ENCODE results near the gene ZFP14. TPM values are rescaled to one million over a fixed set of nuclear protein-coding genes. Genes with fewer than 3 reads are reported as not detected.

Gene ZFP14
- total and polyA plus RNA-seq, 4 donors = 0.43 to 5.1 (median 3.4) TPM

GRCh38 chr19:36401475-36401874 is 22.5 kb upstream of the ZFP14 start:
- H3K27me3 ChIP-seq (ENCODE audit: control insufficient read depth in 4 of 4, insufficient read depth in 4 of 4, low read length in 3 of 4) = no peaks in the 10 kb centered on the region
- peaks cover 17 to 34% (median 21%) of the 10 kb centered on the region in 4 donors for H3K9me3 ChIP-seq (ENCODE audit: control insufficient read depth in 4 of 4, low read length in 3 of 4)
- WGBS = 93% methylated on average over 7 of the region's 7 CpGs
- H3K4me1 ChIP-seq (ENCODE audit: control insufficient read depth in 4 of 4, insufficient read depth in 4 of 4, low read length in 3 of 4) = no peaks in the 10 kb centered on the region
- no peak for TF ChIP-seq JUND (IDR thresholded peaks at IDR 0.05)
- TF ChIP-seq, protein P1, sequence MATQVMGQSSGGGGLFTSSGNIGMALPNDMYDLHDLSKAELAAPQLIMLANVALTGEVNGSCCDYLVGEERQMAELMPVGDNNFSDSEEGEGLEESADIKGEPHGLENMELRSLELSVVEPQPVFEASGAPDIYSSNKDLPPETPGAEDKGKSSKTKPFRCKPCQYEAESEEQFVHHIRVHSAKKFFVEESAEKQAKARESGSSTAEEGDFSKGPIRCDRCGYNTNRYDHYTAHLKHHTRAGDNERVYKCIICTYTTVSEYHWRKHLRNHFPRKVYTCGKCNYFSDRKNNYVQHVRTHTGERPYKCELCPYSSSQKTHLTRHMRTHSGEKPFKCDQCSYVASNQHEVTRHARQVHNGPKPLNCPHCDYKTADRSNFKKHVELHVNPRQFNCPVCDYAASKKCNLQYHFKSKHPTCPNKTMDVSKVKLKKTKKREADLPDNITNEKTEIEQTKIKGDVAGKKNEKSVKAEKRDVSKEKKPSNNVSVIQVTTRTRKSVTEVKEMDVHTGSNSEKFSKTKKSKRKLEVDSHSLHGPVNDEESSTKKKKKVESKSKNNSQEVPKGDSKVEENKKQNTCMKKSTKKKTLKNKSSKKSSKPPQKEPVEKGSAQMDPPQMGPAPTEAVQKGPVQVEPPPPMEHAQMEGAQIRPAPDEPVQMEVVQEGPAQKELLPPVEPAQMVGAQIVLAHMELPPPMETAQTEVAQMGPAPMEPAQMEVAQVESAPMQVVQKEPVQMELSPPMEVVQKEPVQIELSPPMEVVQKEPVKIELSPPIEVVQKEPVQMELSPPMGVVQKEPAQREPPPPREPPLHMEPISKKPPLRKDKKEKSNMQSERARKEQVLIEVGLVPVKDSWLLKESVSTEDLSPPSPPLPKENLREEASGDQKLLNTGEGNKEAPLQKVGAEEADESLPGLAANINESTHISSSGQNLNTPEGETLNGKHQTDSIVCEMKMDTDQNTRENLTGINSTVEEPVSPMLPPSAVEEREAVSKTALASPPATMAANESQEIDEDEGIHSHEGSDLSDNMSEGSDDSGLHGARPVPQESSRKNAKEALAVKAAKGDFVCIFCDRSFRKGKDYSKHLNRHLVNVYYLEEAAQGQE (IDR thresholded peaks at IDR 0.05) = no peak
- TF ChIP-seq FOXA2 (IDR thresholded peaks at IDR 0.05) = no peak
- DNase-seq (ENCODE audit: low spot score) = no peak
- peak overlapping the region in 2 of 3 donors; percentile 2 to 26 for H3K4me3 ChIP-seq (ENCODE audit: low read depth in 1 of 3, low read length in 3 of 3)
- peaks cover 1 to 23% (median 6%) of the 10 kb centered on the region in 4 donors for H3K36me3 ChIP-seq (ENCODE audit: control insufficient read depth in 4 of 4, insufficient read depth in 3 of 4, low read depth in 1 of 4, low read length in 3 of 4)
- H3K9ac ChIP-seq (ENCODE audit: low read depth in 1 of 2, low read length in 2 of 2) = no peak overlapping the region
- no peak overlapping the region for H3K27ac ChIP-seq (ENCODE audit: low read depth in 1 of 2, low read length in 2 of 2)

GRCh38 chr19:36398571-36398970 is 19.6 kb upstream of the ZFP14 start:
- H3K9me3 ChIP-seq (ENCODE audit: control insufficient read depth in 4 of 4, low read length in 3 of 4) = peaks cover 25 to 49% (median 28%) of the 10 kb centered on the region in 4 donors
- DNase-seq (ENCODE audit: low spot score) = no peak
- H3K27me3 ChIP-seq (ENCODE audit: control insufficient read depth in 4 of 4, insufficient read depth in 4 of 4, low read length in 3 of 4) = no peaks in the 10 kb centered on the region
- 92% methylated on average over 3 of the region's 3 CpGs for WGBS
- no peaks in the 10 kb centered on the region for H3K4me1 ChIP-seq (ENCODE audit: control insufficient read depth in 4 of 4, insufficient read depth in 4 of 4, low read length in 3 of 4)
- TF ChIP-seq, protein P2, sequence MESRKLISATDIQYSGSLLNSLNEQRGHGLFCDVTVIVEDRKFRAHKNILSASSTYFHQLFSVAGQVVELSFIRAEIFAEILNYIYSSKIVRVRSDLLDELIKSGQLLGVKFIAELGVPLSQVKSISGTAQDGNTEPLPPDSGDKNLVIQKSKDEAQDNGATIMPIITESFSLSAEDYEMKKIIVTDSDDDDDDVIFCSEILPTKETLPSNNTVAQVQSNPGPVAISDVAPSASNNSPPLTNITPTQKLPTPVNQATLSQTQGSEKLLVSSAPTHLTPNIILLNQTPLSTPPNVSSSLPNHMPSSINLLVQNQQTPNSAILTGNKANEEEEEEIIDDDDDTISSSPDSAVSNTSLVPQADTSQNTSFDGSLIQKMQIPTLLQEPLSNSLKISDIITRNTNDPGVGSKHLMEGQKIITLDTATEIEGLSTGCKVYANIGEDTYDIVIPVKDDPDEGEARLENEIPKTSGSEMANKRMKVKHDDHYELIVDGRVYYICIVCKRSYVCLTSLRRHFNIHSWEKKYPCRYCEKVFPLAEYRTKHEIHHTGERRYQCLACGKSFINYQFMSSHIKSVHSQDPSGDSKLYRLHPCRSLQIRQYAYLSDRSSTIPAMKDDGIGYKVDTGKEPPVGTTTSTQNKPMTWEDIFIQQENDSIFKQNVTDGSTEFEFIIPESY (IDR thresholded peaks at IDR 0.05) = no peak
- TF ChIP-seq RAD21 (IDR thresholded peaks at IDR 0.05) (no peak), EGR1 (IDR thresholded peaks at IDR 0.05; ENCODE audit: low read depth in 2 of 2) (no peak), FOXA2 (IDR thresholded peaks at IDR 0.05) (no peak), RXRA (IDR thresholded peaks at IDR 0.05) (no peak), HNF4G (IDR thresholded peaks at IDR 0.05) (no peak)
- H3K9ac ChIP-seq (ENCODE audit: low read depth in 1 of 2, low read length in 2 of 2) = no peak overlapping the region
- H3K27ac ChIP-seq (ENCODE audit: low read depth in 1 of 2, low read length in 2 of 2) = no peak overlapping the region
- H3K4me3 ChIP-seq (ENCODE audit: low read depth in 1 of 3, low read length in 3 of 3) = peak overlapping the region in 2 of 3 donors; percentile 14 to 32
- peaks cover 0 to 20% (median 7%) of the 10 kb centered on the region in 4 donors for H3K36me3 ChIP-seq (ENCODE audit: control insufficient read depth in 4 of 4, insufficient read depth in 3 of 4, low read depth in 1 of 4, low read length in 3 of 4)

GRCh38 chr19:36392916-36393673 is 14.1 kb upstream of the ZFP14 start:
- WGBS = 97% methylated on average over 11 of the region's 11 CpGs
- Histone ChIP-seq H3K4me3 (ENCODE audit: low read depth in 1 of 3, low read length in 3 of 3) (peak overlapping the region in 2 of 3 donors; percentile 47 to 77), H3K9me3 (ENCODE audit: control insufficient read depth in 4 of 4, low read length in 3 of 4) (peaks cover 36 to 67% (median 44%) of the 10 kb centered on the region in 4 donors), H3K4me1 (ENCODE audit: control insufficient read depth in 4 of 4, insufficient read depth in 4 of 4, low read length in 3 of 4) (no peaks in the 10 kb centered on the region), H3K9ac (ENCODE audit: low read depth in 1 of 2, low read length in 2 of 2) (no peak overlapping the region), H3K27ac (ENCODE audit: low read depth in 1 of 2, low read length in 2 of 2) (no peak overlapping the region), H3K27me3 (ENCODE audit: control insufficient read depth in 4 of 4, insufficient read depth in 4 of 4, low read length in 3 of 4) (no peaks in the 10 kb centered on the region), H3K36me3 (ENCODE audit: control insufficient read depth in 4 of 4, insufficient read depth in 3 of 4, low read depth in 1 of 4, low read length in 3 of 4) (peaks cover 2 to 23% (median 14%) of the 10 kb centered on the region in 4 donors)
- DNase-seq (ENCODE audit: low spot score) = no peak
- TF ChIP-seq, protein P1 (IDR thresholded peaks at IDR 0.05) = no peak
- no peak for TF ChIP-seq ATF3 (IDR thresholded peaks at IDR 0.05)
- TF ChIP-seq JUND (IDR thresholded peaks at IDR 0.05) = no peak
- TF ChIP-seq TAF1 (conservative IDR thresholded peaks at IDR 0.05) = no peak
- no peak for TF ChIP-seq YY1 (IDR thresholded peaks at IDR 0.05)
- TF ChIP-seq RXRA (IDR thresholded peaks at IDR 0.05) = no peak
- no peak for TF ChIP-seq FOXA1 (IDR thresholded peaks at IDR 0.05)
- TF ChIP-seq, protein P2 (IDR thresholded peaks at IDR 0.05) = no peak
